Testis (tissue), 2 donors: ENCODE results near the gene CHST13.

Experiments used
- POLR2A ChIP-seq: fragments of 450-650 bp; IDR thresholded peaks from one replicate; pipeline ENCODE4 v1.6.1; 2017; ENCODE audit warnings: antibody characterized with exemption, mild to moderate bottlenecking, moderate library complexity
- TF ChIP-seq, protein P1 (sequence below), 3 experiments: fragments of 450-650 bp in 2 of 3; fragments of 200-600 bp in 1 of 3; sonication (generic) in 1 of 3; IDR thresholded peaks; one replicate each; pipeline ENCODE4 v1.5.1; 2016 to 2019; ENCODE audit warnings: antibody characterized with exemption in 3 of 3, mild to moderate bottlenecking in 2 of 3, moderate library complexity in 1 of 3

- TF ChIP-seq, protein P1, sequence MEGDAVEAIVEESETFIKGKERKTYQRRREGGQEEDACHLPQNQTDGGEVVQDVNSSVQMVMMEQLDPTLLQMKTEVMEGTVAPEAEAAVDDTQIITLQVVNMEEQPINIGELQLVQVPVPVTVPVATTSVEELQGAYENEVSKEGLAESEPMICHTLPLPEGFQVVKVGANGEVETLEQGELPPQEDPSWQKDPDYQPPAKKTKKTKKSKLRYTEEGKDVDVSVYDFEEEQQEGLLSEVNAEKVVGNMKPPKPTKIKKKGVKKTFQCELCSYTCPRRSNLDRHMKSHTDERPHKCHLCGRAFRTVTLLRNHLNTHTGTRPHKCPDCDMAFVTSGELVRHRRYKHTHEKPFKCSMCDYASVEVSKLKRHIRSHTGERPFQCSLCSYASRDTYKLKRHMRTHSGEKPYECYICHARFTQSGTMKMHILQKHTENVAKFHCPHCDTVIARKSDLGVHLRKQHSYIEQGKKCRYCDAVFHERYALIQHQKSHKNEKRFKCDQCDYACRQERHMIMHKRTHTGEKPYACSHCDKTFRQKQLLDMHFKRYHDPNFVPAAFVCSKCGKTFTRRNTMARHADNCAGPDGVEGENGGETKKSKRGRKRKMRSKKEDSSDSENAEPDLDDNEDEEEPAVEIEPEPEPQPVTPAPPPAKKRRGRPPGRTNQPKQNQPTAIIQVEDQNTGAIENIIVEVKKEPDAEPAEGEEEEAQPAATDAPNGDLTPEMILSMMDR (IDR thresholded peaks at IDR 0.05), result no peak
- TF ChIP-seq POLR2A, result no peak
Observed at GRCh38 chr3:126517291-126517951, 6.5 kb upstream of the CHST13 start, which contains the start of gene UROC1.
